ENCODE results near the gene HPD.

HPD gene

DNA sequence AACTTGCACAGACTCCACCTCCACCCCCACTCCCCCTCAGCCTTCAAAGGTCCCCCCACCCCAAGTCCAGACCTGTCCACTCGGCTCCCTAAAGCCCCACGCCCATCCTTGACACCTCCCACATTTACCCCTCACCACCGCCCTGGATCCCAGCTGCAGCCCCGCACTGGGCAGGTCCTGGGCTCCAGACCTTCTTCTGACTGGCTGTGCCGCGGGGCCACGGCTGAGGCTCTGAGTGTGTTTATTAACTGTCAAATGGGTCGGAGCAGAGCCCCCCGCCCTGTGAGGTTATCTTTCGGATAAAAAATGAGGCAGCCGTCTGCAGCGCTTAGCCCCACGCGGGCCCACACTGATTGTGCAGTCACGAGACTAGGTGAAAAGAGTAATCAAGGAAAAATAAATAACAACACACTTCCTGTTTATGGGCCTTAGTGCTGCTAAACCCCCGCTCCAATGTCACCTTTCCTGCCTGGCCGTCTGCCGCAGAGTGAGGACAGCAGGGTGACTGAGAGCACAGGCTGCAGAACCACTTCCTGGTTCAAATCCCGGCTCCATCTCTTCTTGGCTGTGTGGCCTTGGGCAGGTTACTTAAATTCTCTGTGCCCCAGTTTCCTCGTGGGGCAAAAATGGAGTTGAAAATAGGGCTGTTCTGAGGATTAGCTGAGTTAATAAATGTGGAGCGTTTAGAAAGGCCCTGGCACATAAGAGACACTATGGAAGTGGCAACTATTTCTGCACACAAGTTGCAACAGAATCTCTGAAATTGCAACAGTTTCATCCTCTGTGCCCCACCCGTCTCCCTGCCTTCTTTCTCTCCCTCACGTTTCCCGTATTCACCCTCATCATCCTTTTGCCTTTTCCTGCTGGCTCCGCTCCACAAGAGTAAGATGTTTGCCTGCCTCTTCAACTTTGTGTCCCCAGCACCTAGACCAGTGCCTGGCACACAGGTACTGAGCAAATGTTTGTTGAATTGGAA is 45.5 kb downstream of the HPD start:
- Mint-ChIP-seq H3K4me3 (peak overlapping the region; percentile 79), H3K4me1 (ENCODE audit: low read depth) (peaks cover 24% of the 10 kb centered on the region), H3K27me3 (ENCODE audit: low read depth) (no peaks in the 10 kb centered on the region), H3K27ac (peak overlapping the region; percentile 81), H3K36me3 (ENCODE audit: low read depth) (peaks cover 43% of the 10 kb centered on the region), H3K9me3 (no peaks in the 10 kb centered on the region)

DNA sequence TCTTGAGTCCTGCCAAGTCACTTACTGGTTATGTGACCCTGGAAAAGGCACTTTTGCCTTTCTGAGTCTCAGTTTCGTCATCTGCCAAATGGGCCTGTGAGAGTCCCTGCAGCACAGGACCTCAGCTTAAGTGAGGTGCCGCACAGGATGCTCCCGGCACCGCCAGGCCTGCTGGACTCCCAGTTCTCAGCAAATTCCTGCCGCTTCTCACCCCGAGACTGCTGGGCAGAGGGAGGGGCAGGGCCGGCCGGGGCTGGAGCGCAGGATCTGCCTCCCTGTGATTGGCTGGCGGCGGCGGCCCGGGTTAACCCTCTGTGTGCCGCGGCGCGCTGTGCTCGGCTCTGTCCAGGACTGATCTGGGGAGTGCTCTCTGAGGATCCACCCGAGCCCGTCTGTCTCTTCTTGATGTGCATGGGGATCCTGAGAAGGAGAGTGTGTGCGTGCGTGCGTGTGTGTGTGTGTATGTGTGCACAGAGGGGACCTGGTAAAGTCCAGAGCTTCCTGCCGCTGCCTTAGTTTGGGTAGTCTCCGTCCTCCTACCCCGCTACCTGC is 46.3 kb downstream of the HPD start:
- Mint-ChIP-seq H3K4me1 (ENCODE audit: low read depth) (peaks cover 24% of the 10 kb centered on the region), H3K9me3 (no peaks in the 10 kb centered on the region), H3K27ac (peak overlapping the region; percentile 28), H3K36me3 (ENCODE audit: low read depth) (peaks cover 39% of the 10 kb centered on the region), H3K4me3 (peak overlapping the region; percentile 79), H3K27me3 (ENCODE audit: low read depth) (no peaks in the 10 kb centered on the region)

- Mint-ChIP-seq H3K36me3 (ENCODE audit: low read depth) (peaks cover 39% of the 10 kb centered on the region), H3K4me1 (ENCODE audit: low read depth) (peaks cover 25% of the 10 kb centered on the region), H3K9me3 (no peaks in the 10 kb centered on the region), H3K4me3 (peak overlapping the region; percentile 79), H3K27me3 (ENCODE audit: low read depth) (no peaks in the 10 kb centered on the region), H3K27ac (peak overlapping the region; percentile 72)
Measured at GRCh38 chr12:121811434-121812319, 47.0 kb downstream of the HPD start.

GRCh38 chr12:121810833-121811433 is 47.7 kb downstream of the HPD start:
- Mint-ChIP-seq H3K9me3 (no peaks in the 10 kb centered on the region), H3K4me1 (ENCODE audit: low read depth) (peaks cover 31% of the 10 kb centered on the region), H3K27me3 (ENCODE audit: low read depth) (no peaks in the 10 kb centered on the region), H3K4me3 (peak overlapping the region; percentile 79), H3K36me3 (ENCODE audit: low read depth) (peaks cover 36% of the 10 kb centered on the region), H3K27ac (peak overlapping the region; percentile 35)

DNA sequence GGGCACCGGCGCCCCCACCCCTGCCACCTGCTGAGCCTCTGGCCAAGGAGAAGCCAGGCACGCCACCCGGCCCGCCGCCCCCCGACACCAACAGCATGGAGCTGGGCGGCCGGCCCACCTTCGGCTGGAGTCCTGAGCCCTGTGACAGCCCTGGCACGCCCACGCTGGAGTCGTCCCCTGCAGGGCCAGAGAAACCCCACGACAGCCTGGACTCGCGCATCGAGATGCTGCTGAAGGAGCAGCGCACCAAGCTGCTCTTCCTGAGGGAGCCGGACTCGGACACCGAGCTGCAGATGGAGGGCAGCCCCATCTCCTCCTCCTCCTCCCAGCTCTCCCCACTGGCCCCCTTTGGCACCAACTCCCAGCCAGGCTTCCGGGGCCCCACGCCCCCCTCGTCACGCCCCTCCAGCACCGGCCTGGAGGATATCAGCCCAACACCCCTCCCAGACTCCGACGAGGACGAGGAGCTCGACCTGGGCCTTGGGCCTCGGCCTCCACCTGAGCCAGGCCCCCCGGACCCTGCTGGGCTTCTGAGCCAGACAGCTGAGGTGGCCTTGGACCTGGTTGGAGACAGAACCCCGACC is 48.3 kb downstream of the HPD start:
- H3K27me3 Mint-ChIP-seq (ENCODE audit: low read depth): no peaks in the 10 kb centered on the region
- H3K36me3 Mint-ChIP-seq (ENCODE audit: low read depth): peaks cover 35% of the 10 kb centered on the region
- H3K4me1 Mint-ChIP-seq (ENCODE audit: low read depth): peaks cover 32% of the 10 kb centered on the region
- no peaks in the 10 kb centered on the region for H3K9me3 Mint-ChIP-seq
- no peak overlapping the region for H3K4me3 Mint-ChIP-seq
- no peak overlapping the region for H3K27ac Mint-ChIP-seq

- H3K27me3 Mint-ChIP-seq (ENCODE audit: low read depth): no peaks in the 10 kb centered on the region
- H3K4me1 Mint-ChIP-seq (ENCODE audit: low read depth): peaks cover 31% of the 10 kb centered on the region
- H3K4me3 Mint-ChIP-seq: no peak overlapping the region
- no peaks in the 10 kb centered on the region for H3K9me3 Mint-ChIP-seq
- no peak overlapping the region for H3K27ac Mint-ChIP-seq
- peaks cover 35% of the 10 kb centered on the region for H3K36me3 Mint-ChIP-seq (ENCODE audit: low read depth)
Measured at GRCh38 chr12:121809712-121810116, 48.9 kb downstream of the HPD start.

DNA sequence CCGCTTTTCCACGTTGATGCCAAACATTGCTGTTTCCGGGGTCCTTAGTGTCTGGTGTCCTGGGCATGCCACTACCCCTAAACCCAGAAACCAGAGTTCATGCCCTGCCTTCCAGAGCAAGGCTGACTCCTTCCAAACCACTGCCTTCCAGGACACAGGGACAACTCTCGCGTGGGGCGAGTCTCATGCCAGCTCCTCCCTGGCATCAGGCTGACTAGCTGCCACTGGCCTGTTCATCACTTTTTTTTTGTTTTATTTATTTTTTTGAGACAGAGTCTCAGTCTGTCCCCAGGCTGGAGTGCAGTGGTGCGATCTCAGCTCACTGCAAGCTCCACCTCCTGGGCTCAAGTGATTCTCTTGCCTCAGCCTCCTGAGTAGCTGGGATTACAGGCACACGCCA is 50.0 kb downstream of the HPD start:
- Mint-ChIP-seq H3K4me1 (ENCODE audit: low read depth) (peaks cover 29% of the 10 kb centered on the region), H3K36me3 (ENCODE audit: low read depth) (peaks cover 35% of the 10 kb centered on the region), H3K4me3 (no peak overlapping the region), H3K9me3 (no peaks in the 10 kb centered on the region), H3K27ac (no peak overlapping the region), H3K27me3 (ENCODE audit: low read depth) (no peaks in the 10 kb centered on the region)

- no peak overlapping the region for H3K4me3 Mint-ChIP-seq
- no peaks in the 10 kb centered on the region for H3K27me3 Mint-ChIP-seq (ENCODE audit: low read depth)
- H3K9me3 Mint-ChIP-seq: no peaks in the 10 kb centered on the region
- peaks cover 33% of the 10 kb centered on the region for H3K36me3 Mint-ChIP-seq (ENCODE audit: low read depth)
- peaks cover 26% of the 10 kb centered on the region for H3K4me1 Mint-ChIP-seq (ENCODE audit: low read depth)
- no peak overlapping the region for H3K27ac Mint-ChIP-seq
Measured at GRCh38 chr12:121807642-121808347, 50.9 kb downstream of the HPD start.

GRCh38 chr12:121806546-121807423 is 51.9 kb downstream of the HPD start:
- H3K27me3 Mint-ChIP-seq (ENCODE audit: low read depth): no peaks in the 10 kb centered on the region
- H3K36me3 Mint-ChIP-seq (ENCODE audit: low read depth): peaks cover 35% of the 10 kb centered on the region
- H3K27ac Mint-ChIP-seq: peak overlapping the region; percentile 66
- H3K4me1 Mint-ChIP-seq (ENCODE audit: low read depth): peaks cover 30% of the 10 kb centered on the region
- H3K9me3 Mint-ChIP-seq: no peaks in the 10 kb centered on the region
- H3K4me3 Mint-ChIP-seq: peak overlapping the region; percentile 90

- peaks cover 40% of the 10 kb centered on the region for H3K36me3 Mint-ChIP-seq (ENCODE audit: low read depth)
- H3K27me3 Mint-ChIP-seq (ENCODE audit: low read depth): no peaks in the 10 kb centered on the region
- no peaks in the 10 kb centered on the region for H3K9me3 Mint-ChIP-seq
- H3K27ac Mint-ChIP-seq: peak overlapping the region; percentile 66
- peak overlapping the region; percentile 90 for H3K4me3 Mint-ChIP-seq
- H3K4me1 Mint-ChIP-seq (ENCODE audit: low read depth): peaks cover 29% of the 10 kb centered on the region
Measured at GRCh38 chr12:121806009-121806545, 52.6 kb downstream of the HPD start.

GRCh38 chr12:121805171-121806008 is 53.3 kb downstream of the HPD start:
- peaks cover 24% of the 10 kb centered on the region for H3K4me1 Mint-ChIP-seq (ENCODE audit: low read depth)
- H3K27ac Mint-ChIP-seq: peak overlapping the region; percentile 59
- no peaks in the 10 kb centered on the region for H3K27me3 Mint-ChIP-seq (ENCODE audit: low read depth)
- peak overlapping the region; percentile 90 for H3K4me3 Mint-ChIP-seq
- H3K36me3 Mint-ChIP-seq (ENCODE audit: low read depth): peaks cover 40% of the 10 kb centered on the region
- H3K9me3 Mint-ChIP-seq: no peaks in the 10 kb centered on the region
